ENCODE data around the gene NDST4.

Gene NDST4

DNA sequence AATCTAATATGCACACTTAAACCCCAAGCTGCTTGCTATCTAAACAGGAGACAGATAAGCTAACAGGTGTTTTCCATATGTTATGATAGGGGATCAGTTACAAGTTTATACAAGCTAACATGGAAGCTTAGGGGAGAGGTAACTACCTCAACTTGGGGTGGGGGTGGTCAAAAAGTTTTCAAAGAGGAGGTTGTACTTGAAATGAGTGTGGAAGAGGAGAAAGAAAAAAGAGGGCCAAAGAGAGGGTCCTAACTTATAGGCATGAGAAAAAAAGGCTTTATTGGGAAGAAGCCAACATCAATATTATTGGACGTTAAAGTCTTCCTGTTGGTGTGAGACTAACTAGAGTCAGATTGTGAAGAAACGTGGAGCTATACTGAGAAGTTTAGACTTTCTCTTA lies 205.9 kb downstream of the NDST4 start:
- DNase-seq (ENCODE audit: low read depth): no peak

DNA sequence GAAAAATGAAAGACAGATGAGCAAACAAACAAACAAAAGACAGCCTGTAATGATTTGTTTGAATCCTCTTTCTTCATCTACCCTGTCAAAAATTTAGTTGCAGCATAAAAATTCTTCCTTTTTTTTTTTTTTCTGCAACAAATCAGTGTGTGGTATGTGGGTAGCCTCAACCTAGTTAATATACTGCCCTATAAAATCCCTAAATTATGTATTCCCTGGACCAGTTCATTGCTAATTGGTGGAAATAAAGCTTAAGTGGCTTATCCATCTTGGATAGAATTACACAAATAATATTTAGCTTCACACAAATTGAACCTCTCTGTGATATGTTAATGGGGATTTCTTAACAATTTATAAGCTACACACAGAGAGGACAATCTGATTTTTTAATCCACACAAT lies 208.4 kb downstream of the NDST4 start:
- DNase-seq (ENCODE audit: low read depth): no peak

- DNase-seq (ENCODE audit: low read depth): no peak
These were observed 212.5 kb downstream of the NDST4 start for GRCh38 chr4:114900934-114901333.

DNA sequence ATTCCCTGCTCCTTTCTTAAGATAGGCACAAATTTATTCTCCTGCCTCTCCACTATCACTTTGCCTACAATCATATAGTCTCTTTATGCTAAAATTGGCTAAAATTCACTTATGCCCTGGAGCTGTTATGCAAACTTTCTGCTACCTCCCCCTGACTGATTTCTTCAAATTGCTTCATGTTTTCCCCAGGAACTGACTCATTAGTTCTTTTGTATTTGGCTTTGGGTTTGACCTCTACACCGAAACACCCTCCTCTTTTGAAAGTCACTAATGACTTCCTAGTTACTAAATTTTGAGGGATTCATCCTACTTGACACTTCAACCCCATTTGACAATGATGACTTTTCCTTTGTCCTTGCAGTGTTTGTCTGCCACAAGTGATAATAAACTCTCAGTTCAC lies 222.6 kb downstream of the NDST4 start:
- no peak for DNase-seq (ENCODE audit: low read depth)

DNA sequence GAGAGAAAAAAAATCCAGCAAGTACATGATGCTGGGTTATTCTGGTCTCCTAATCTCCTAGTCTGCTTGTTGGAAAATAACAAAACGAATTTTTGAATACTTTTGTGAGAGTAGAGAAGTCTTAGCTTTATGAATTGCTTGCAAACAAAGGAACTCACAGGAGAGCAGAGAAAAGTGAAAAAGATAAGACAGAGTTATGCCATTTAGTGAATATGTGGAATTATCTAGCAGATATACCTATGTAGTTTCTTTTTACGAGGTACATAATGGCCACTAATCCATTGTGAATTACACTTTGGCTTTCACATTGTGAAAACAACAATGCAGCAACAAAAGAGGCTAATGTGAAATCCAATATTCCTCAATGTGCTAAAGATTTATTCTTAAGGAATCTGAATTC lies 226.7 kb downstream of the NDST4 start:
- no peak for DNase-seq (ENCODE audit: low read depth)

- no peak for DNase-seq (ENCODE audit: low read depth)
These were observed 229.8 kb downstream of the NDST4 start for GRCh38 chr4:114883641-114884040.

DNA sequence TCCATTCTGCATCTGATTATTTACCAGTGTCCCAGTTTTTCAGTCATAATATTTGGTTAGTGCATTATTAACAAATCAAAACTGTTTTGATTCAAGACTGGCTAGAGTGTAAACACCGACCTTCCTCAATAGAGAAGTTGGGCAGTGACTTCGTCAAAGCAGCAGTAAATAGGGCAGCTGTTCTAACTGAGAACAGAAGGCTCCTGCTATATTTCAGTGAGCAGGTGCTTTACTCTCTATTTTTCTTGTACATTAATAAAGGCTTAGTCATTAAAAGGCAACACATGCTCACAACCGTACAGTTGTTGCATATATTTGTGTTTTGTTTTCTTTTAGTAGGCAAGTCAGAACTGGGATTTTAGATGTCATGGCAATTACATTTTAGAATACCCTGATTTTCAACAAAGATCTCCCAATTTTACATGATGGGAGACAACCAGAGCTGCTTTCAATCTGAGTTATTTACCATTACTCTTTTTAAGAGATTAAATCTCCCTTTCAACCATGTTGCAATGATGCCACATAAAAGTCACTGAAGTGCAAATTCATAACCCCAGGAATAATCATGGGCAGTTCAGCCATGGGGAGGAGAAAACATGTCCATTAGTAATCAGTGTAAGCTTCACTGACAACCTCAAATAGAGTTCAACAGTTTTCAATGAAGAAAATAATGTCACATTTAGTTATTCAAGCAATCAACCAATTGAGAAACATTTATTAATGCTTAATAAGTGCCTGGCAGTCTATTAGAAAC lies 233.3 kb downstream of the NDST4 start:
- DNase-seq (ENCODE audit: low read depth): no peak

GRCh38 chr4:114875630-114876029 lies 237.8 kb downstream of the NDST4 start:
- DNase-seq (ENCODE audit: low read depth): no peak

DNA sequence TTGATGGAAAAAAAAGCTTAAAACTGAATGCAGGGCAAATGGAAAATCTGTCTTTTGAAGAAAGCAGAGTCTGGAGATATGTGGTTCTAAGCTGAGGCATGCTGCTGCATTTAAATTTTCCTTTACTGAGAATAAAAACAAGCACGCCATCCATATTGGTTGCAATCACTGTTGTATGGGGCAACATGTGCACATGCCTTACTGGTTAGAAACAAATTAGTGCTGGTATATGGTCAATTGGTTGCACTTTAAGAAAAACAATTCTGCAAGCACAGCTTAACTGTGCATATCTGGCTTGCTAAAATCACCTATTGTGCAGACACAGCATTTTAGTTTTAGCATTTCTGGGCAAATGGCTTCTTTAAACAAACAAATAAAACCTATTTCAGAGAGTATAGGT lies 239.1 kb downstream of the NDST4 start:
- no peak for DNase-seq (ENCODE audit: low read depth)

GRCh38 chr4:114870987-114871386 lies 242.4 kb downstream of the NDST4 start:
- no peak for DNase-seq (ENCODE audit: low read depth)

- DNase-seq (ENCODE audit: low read depth): no peak
These were observed 246.3 kb downstream of the NDST4 start for GRCh38 chr4:114866901-114867670.

GRCh38 chr4:114864060-114864459 lies 249.4 kb downstream of the NDST4 start:
- no peak for DNase-seq (ENCODE audit: low read depth)

DNA sequence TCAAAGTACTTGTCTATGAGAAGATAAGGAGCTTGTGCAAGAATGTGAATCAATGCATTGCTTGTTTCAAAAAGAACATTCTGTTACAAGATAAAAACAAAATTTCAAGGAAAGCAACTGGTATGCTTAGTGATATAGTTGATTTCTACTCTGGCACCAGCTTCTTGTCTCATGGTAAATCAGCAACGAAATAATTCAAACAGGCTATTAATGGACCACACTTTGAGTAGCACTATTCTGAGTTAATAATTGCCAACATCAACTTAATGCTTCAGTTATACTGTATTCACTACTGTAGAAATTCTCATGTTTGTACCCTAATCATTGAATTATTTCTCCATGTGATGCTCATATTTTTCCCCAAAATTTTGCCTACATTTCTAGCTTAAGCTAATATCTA lies 252.6 kb downstream of the NDST4 start:
- no peak for DNase-seq (ENCODE audit: low read depth)

DNA sequence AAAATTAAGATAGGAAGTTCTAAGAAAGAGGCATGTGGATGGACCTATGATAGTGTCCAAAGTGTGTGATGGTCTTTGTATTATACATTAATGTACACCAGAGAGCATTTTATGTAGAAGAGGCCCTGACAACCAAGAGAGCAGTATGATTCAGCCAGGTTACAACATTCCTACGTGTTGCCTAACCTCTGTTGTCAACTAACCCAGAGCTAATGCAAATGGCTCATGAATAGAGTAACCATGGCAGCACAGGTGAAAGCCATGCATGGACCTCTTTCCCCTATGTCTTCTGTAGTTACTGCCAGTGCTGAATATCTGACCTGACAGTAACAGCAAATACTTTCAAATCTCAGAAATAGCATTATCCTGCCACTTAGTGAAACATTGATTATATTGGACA lies 255.6 kb downstream of the NDST4 start:
- DNase-seq (ENCODE audit: low read depth): no peak

- no peak for DNase-seq (ENCODE audit: low read depth)
These were observed 273.4 kb downstream of the NDST4 start for GRCh38 chr4:114839986-114840385.

DNA sequence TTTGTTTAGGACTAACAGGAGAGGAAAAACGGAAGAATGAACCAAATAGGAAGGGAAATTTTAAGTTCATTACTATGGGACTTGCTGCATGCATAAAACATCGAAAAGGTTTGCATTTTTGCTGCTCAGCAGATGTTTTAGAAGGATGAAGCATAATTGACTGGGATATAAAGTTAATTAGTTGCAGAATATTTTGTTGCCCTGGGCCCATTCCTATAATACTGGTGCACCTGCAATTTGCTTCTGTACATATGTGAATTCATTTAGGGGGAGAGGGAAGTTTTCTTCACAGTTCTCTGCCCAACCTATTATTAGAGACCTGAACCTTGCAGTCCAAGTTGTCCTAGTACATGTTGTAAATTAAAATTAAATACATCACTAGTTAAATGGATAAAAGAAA lies 282.8 kb downstream of the NDST4 start:
- DNase-seq (ENCODE audit: low read depth): no peak

- no peak for DNase-seq (ENCODE audit: low read depth)
These were observed 285.8 kb downstream of the NDST4 start for GRCh38 chr4:114827651-114828050.

DNA sequence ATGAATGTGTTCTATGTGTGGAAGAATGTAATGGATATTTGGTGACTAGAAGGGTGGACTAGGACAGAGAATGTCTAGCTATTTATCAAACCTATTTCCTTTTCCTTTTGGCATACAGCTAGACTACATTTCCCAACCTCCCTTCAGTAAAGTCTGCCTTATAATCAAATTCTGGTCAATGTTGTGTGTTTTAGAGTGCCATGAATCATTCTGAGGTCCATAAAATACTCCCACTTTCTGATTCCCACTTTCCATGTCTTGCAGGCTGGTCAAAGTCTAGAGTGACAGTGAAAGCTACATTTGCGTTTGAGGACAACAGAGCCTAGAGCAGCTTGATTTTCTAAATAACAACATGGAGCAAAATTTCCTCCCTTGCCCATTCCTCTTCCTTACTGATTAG lies 297.7 kb downstream of the NDST4 start:
- no peak for DNase-seq (ENCODE audit: low read depth)

DNA sequence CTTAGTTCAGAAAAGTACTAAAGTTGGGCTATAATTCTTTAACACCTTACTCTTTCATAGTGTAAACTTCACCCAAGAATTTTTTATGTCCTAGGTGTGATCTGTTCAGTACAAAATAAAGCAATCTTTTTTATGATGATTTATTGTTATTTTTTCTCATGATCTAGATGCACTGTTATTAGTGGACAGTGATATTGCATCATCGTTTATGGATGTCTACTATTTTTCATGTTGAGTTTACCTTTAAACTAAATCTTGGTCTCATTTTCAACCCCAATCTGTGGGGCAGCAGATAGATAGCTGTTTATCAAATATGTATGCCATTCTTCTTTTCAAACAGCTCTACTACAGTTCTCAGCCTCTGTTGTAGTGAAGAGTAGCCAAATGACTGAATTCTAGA lies 299.5 kb downstream of the NDST4 start:
- DNase-seq (ENCODE audit: low read depth): no peak

DNA sequence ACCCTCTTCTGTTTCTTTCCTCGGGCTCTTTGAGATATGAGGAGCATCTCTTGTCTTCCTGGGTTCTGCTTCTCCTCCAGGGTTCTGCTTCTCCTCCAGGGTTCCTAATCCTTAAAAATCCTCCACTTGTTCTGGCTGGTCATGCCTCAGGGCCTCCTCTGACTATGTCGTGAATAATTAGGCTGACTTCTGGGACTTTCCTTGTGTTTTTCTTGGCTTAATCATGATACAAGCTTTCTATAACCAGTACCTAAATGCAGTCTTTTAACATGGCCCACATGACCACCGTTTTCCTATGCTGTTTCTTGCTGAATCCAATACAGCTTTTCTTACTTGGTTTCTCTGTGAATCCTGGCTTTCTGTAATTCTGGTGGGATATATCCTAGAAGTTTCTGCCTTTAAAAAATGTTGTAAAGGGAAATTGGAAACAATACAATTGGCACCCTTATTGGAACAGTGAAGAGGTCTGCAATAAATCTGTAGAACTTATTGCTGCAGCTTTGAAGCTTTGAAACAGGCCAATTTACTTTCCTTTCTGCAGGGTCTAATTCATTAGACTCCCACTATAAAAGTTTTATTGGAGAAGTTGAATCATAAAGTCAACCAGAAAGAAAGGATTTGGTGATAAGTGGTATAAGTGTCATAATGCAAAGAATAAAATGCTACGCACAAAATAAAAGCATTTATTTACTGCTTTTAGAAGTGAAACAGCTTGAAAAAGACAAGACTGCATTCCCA lies 301.7 kb downstream of the NDST4 start:
- no peak for DNase-seq (ENCODE audit: low read depth)

DNA sequence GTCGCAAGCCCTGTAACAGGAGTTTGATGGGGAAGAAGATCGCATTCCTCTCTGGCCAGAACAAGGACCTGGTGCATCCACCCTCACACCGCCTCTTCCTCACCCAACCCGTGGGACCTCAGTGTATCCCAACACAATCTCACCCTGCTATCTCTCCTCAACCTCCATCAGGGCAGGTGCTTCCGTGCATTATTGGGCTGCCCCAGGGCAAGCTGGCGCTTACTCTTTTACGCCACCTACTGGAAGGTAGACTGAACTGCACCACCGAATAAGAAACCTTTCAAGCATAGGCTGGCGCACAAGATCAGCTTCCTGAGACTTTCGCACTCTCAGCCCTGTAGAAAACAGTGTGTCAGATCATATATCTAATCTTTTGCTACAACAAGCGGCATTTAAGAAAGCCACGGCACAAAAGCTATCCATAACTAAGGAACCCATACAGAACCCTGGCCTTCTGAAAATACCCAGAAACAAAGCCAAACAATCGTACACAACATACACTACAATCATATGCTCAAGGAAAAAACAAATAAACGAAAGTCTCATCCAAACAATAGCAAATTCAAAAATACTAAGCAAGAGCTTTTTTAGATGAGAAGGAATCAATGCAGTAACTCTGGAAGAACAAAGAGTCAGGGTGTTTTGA lies 305.5 kb downstream of the NDST4 start:
- DNase-seq (ENCODE audit: low read depth): no peak

- no peak for DNase-seq (ENCODE audit: low read depth)
These were observed 306.1 kb downstream of the NDST4 start for GRCh38 chr4:114807357-114807756.

DNA sequence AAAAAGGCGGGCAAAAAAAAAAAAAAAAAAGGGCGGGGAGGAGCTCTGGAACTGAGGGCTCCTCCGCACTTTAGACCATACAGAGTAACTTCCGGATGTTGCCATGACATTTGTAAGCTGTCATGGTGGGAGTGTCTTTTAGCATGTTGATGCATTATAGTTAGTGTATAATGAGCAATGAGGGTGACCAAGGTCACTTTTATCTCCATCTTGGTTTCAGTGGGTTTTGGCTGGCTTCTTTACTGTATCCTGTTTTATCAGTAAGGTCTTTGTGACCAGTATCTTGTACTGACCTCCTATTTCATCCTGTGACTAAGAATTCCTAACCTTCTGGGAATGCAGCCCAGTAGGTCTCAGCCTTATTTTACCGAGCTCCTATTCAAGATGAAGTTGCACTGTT lies 321.4 kb downstream of the NDST4 start:
- DNase-seq (ENCODE audit: low read depth): no peak

Data from GM04503 (cell line).